GM18870 (cell line): Measurements from ENCODE around the gene SCRN1.

Source experiments
- ATAC-seq: cut with Tn5 transposase; IDR thresholded peaks from one replicate; pipeline ENCODE4 v1.9.1; 2021; ENCODE audit warnings: moderate library complexity; ENCODE audit not compliant: unreplicated experiment

SCRN1 gene

DNA sequence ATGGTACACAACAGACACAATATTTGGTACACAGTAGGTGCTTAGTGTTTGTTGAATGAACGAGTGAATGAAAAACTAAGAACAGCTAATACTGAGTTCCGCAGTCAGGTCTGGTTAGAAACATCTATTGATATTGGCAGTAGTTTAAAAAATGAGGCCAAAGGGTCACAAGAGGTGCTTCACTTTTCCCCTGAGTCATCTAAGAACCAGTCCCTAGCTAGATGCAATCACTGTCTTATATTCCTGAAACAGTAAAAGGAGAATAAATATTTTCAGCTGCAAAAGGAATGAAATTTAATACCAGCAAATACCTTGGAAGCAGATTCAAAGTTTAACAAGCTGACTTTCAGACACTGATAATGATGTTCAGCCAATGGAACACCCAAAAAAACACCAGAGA is 54.5 kb downstream of the SCRN1 start:
- no peak for ATAC-seq

GRCh38 chr7:29929018-29929807 is 60.4 kb downstream of the SCRN1 start:
- no peak for ATAC-seq

DNA sequence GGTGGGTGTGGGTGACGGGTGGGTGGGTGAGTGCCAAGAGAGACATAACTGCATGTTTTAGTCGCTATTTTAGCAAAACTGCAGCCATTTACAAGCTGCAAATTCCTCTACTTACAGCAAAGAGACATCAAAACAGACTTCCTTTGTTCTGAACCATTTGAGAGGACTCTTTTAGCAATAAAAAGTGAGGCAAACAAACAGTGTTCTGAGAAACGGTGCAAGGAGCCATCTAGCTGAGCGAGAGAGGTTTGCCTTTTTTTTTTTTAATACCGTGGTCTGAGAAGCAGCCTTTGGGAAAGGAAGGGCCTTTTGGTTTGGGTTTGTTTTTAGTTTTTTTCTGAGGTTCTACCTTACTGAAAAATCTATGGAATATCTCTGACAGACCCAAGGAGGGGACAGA is 62.9 kb downstream of the SCRN1 start:
- ATAC-seq: no peak

DNA sequence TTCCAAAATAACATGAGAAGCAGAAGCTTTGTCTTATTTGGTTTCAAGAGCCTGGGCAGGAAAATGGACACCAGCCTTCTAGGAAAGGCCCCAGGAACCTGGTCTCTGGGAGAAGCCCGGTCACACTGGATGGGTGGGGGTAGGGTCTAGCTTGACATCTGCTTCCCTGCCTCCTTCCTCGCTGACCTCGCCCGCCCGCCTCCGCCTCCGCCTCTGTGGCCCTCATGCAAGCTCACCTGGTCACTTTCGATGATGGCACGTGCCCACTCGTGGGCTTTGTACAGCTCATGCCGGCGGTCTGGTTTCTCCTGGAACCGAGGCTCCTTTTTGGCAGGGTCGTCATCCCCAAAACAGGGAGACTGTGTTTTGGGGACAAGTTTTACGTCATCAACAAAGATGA is 63.4 kb downstream of the SCRN1 start:
- ATAC-seq: no peak

- ATAC-seq: no peak
Observed at GRCh38 chr7:29924684-29925083, 64.9 kb downstream of the SCRN1 start.

GRCh38 chr7:29924006-29924405 is 65.6 kb downstream of the SCRN1 start:
- no peak for ATAC-seq

- no peak for ATAC-seq
Observed at GRCh38 chr7:29922921-29923700, 66.5 kb downstream of the SCRN1 start.

DNA sequence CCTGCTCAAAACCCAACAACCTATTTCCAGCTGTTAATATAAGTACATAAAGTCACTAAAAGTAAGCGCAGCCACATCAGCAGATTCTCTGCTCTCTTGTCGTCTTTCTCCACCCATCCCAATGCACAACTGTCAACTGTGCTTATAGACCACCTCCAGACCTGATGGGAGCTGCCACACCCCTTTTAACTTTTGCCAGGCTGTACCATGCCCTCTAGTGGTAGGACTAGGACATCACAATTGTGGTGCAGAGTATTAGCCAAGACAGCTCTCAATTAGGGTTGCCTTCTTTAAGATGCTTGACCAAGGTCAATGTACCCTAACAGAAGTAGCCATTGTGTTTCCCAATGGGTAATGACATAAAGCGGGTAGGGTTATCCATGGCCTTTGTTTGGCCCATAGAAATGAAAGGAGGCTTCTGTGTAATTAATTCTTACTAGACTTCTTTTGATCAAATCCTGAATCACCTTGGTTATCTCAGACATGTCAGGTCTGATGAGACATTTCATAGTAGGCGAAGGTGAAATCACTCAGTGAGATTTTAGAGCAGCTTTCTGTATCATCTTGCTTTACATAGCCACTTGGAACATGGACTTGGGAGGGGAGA is 68.1 kb downstream of the SCRN1 start:
- no peak for ATAC-seq

GRCh38 chr7:29920491-29920890 is 69.1 kb downstream of the SCRN1 start:
- ATAC-seq: no peak

DNA sequence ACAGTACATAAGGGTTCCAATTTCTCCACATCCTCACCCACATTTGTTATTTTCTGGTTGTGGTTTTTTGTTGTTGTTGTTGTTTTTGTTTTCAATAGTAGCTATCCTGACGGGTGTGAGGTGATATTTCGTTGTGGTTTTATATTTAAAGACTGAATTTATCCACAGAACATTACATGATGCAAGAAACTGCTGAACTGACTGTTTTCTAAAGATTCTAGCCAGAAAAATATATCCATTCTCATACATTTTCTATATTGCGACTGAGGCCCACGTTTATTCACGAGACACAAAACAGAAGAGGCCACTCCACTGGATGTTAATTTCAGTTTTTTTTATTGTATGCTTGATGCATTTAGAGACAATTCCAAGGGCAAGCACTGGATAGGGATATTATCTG is 69.8 kb downstream of the SCRN1 start:
- ATAC-seq: no peak

- no peak for ATAC-seq
Observed at GRCh38 chr7:29918850-29919249, 70.8 kb downstream of the SCRN1 start.

- no peak for ATAC-seq
Observed at GRCh38 chr7:29917641-29918040, 72.0 kb downstream of the SCRN1 start.

GRCh38 chr7:29915481-29916215 is 74.0 kb downstream of the SCRN1 start:
- no peak for ATAC-seq

DNA sequence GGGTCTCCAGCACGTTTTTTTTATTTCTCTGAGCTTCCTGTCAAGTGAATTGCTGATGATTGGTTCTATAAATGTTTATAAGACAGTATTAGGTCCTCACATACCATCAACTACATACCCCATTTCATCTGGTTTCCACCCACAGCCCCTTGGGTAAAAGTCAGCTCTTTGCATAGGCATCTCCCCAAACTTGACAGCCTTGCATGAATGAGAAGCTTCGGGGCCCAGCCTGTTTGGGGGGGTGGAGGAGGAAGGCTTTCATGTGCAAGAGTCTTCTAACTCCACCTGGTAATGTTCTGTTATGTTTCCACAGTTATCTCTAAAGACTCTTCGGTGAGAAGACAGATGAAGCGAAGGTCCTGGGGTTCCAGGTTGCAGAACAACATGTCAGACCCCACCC is 75.4 kb downstream of the SCRN1 start:
- ATAC-seq: no peak

GRCh38 chr7:29906200-29907022 is 83.2 kb downstream of the SCRN1 start:
- ATAC-seq: no peak

GRCh38 chr7:29900745-29901144 is 88.9 kb downstream of the SCRN1 start:
- no peak for ATAC-seq

GRCh38 chr7:29898301-29898700 is 91.3 kb downstream of the SCRN1 start:
- ATAC-seq: no peak

GRCh38 chr7:29896685-29897411 is 92.8 kb downstream of the SCRN1 start:
- ATAC-seq: no peak

DNA sequence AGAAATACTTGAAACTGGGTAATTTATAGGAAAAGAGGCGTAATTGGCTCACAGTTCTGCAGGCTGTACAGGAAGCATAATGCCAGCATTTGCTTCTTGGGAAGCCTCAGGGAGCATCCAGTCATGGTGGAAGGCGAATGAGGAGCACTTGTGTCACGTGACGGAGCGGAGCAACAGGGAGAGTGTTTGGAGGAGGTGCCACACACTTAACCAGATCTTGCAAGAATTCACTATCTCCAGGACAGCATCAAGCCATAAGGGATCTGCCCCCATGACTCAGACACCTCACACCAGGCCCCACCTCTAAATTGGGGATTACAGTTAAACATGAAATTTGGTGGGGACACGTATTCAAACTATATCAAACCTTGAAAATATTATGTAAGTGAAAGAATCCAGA is 94.0 kb downstream of the SCRN1 start:
- no peak for ATAC-seq

- no peak for ATAC-seq
Observed at GRCh38 chr7:29894256-29894655, 95.3 kb downstream of the SCRN1 start.
